GM19025 (cell line): ENCODE measurements around the gene SYNE1.
"Not testable (repeated sequence)": the region's sequence is repeated elsewhere in the genome, so short reads cannot be mapped to it uniquely, and the experiment has no call there.

Experiments
- ATAC-seq: cut with Tn5 transposase; IDR thresholded peaks from one replicate; pipeline ENCODE4 v1.9.1; 2021; ENCODE audit warnings: mild to moderate bottlenecking, low read depth, moderate library complexity; ENCODE audit not compliant: unreplicated experiment

Gene SYNE1

GRCh38 chr6:152166897-152167296 is 470.3 kb downstream of the SYNE1 start:
- no peak for ATAC-seq

DNA sequence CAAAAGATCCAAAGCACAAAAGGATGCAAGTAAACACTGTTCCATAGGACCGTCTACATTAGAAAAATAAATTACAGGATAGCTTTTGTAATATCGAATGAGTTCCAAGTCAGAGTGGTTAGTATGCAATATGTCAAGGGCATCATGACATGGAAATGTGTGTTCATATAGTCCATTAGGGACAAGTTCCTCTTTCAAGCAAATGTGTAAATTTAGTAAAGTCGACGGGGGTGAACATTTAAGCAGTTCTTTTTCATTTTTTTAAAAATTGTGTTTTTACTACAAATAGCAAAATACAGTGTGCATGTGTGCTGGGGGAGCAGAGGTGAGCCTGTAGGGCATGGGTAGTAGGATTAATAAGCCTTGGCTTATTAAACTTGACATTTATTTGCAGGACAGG is 470.7 kb downstream of the SYNE1 start:
- ATAC-seq: no peak

- ATAC-seq: no peak
These were observed 472.2 kb downstream of the SYNE1 start for GRCh38 chr6:152164957-152165356.

- ATAC-seq: no peak
These were observed 475.7 kb downstream of the SYNE1 start for GRCh38 chr6:152161501-152161900.

GRCh38 chr6:152160346-152160745 is 476.8 kb downstream of the SYNE1 start:
- ATAC-seq: peak; percentile 100

- ATAC-seq: no peak
These were observed 481.4 kb downstream of the SYNE1 start for GRCh38 chr6:152155792-152156191.

- no peak for ATAC-seq
These were observed 482.4 kb downstream of the SYNE1 start for GRCh38 chr6:152154559-152155356.

GRCh38 chr6:152151920-152152319 is 485.2 kb downstream of the SYNE1 start:
- no peak for ATAC-seq

DNA sequence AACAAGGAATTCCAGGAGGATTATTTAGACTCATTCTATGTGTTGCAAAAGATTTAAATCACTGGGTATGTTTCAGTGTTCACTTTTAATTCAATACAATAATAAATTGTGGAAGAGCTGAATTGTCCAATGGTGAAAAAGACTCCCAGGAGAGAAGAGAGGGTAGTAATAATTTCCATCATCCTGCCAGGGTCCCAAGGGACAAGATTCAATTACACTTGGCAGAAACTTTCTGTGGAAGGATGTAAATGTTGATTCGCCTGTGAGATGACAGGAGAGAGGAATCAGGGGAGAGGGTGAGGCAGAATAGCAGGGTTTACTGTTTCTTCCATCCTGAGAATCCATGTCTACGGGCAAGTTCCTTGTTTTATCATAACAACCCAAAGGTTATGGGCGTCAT is 487.0 kb downstream of the SYNE1 start:
- ATAC-seq: no peak

- ATAC-seq: no peak
These were observed 488.8 kb downstream of the SYNE1 start for GRCh38 chr6:152148412-152148811.

GRCh38 chr6:152147269-152147668 is 489.9 kb downstream of the SYNE1 start:
- ATAC-seq: no peak

GRCh38 chr6:152146385-152146784 is 490.8 kb downstream of the SYNE1 start:
- no peak for ATAC-seq

GRCh38 chr6:152143359-152143758 is 493.8 kb downstream of the SYNE1 start:
- ATAC-seq: no peak

DNA sequence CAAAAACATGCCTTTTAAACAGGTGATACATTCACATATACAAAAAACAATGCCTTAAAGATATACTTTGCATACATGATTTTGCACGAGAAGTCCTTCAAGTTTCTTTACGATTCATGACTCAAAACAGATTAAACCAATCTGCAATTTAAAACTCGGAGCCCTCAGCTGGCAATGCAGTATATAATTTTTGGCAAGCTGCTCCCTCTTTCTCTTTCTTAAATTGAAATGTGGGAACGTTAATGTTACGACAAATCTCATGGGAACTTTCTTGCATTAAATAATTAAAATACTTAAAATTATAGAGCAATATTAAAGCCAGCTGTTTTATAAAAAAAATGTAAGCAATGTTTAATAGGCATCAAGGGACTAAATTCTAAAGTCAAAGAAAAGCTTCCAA is 495.1 kb downstream of the SYNE1 start:
- no peak for ATAC-seq

DNA sequence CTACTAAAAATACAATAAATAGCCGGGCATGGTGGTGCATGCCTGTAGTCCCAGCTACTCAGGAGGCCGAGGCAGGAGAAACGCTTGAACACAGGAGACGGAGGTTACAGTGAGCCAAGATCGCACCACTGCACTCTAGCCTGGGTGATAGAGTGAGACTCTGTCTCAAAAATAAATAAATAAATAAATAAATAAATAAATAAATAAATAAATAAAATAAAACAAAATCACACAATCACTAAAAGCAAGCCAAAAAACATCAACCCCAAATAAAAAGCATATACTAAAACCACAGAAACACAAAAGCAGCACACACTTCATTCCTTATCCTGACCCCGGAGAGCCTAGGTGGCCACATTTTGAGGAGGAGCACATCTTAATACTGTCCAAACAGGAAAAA is 498.8 kb downstream of the SYNE1 start:
- not testable (repeated sequence) for ATAC-seq

DNA sequence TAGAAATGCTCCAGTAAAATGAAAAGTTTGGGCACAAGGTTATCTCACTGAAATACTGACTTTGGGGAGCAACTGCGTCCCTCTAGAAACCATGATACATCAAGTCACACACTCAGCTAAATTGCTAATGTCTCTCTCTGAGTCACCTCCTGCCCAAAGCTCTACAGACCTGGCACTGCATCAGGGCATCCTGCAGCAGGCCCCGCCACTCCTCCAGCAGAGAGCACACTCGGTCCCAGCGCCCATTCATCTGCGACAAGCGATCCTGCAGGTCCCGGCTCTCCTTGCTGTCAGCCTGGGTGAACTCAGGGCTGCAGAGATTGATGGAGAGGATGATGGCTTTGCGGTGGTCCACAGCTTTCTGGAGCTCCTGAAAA is 500.7 kb downstream of the SYNE1 start:
- ATAC-seq: no peak

- no peak for ATAC-seq
These were observed 501.3 kb downstream of the SYNE1 start for GRCh38 chr6:152135755-152136448.

GRCh38 chr6:152130441-152130840 is 506.7 kb downstream of the SYNE1 start:
- ATAC-seq: no peak

GRCh38 chr6:152129691-152130151 is 507.4 kb downstream of the SYNE1 start:
- ATAC-seq: no peak

- no peak for ATAC-seq
These were observed 509.6 kb downstream of the SYNE1 start for GRCh38 chr6:152127432-152128165.

DNA sequence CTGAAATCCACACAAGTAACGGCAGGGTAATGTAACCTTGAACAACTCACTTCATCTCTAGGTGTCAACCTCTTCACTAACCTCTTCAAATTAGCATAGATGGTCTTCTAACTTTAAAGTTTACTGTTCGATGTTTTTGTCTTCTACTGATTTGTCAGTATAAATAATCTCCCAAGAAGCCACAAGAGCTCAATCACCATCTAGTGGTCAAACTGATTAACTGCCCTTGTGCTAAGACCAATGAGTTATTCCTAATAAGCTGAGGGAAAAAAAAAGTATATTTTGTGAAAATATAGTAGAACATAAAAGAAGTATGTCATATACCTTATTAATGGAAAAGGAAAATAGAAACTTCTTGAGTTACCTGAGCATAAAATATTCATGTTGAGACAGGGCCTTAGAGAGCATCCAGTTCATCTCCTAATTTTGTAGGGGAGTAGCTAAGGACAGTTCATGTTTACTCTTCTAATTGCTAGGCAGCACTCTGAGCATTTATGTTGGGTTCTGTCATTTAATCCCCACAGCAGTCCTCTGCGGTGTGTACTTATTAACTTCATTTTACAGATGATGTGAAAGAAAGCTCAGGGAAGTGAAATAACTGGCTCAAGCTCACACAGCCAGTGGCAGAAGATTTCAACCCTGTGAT is 512.6 kb downstream of the SYNE1 start:
- ATAC-seq: peak; percentile 58
